HT-29 (cell line): Measurements from ENCODE around the gene KCNQ1. TPM values are rescaled to one million over a fixed set of nuclear protein-coding genes. Genes with fewer than 3 reads are reported as not detected.

Source experiments
- DNase-seq: peaks from one replicate; pipeline ENCODE4 v3.0.0-alpha.2; 2015; ENCODE audit warnings: low spot score
- total RNA-seq: library from RNA; depleted of rRNA; stranded (reverse); fragments of >200 nt; shearing (Covaris generic); gene quantifications from 2 replicates; pipeline ENCODE4 v1.2.3, GENCODE V29; 2014

The KCNQ1 gene
- total RNA-seq, 1 experiment from 2014 or later = 9.9 TPM

DNA sequence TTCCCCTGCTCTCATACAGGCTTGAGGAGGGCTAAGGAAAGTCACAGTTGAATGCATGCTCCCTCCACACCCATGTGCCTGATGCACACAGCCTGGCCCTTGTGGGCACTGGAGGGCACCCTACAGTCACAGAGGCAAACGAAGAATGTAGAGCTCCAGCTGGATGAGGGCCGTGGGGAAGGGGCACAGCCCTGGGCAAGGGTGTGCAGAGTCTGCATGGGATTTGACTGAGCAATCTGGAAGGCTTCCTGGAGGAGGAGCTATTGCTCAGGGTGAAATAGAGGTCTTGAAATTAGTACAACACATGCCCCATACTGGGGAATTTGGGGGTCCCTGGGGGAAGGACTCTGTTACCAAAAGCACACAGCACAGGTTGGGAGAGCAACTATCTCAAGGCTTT, 64.0 kb downstream of the KCNQ1 start:
- DNase-seq = no peak

- no peak for DNase-seq
These were observed 64.7 kb downstream of the KCNQ1 start for GRCh38 chr11:2509481-2510001.

DNA sequence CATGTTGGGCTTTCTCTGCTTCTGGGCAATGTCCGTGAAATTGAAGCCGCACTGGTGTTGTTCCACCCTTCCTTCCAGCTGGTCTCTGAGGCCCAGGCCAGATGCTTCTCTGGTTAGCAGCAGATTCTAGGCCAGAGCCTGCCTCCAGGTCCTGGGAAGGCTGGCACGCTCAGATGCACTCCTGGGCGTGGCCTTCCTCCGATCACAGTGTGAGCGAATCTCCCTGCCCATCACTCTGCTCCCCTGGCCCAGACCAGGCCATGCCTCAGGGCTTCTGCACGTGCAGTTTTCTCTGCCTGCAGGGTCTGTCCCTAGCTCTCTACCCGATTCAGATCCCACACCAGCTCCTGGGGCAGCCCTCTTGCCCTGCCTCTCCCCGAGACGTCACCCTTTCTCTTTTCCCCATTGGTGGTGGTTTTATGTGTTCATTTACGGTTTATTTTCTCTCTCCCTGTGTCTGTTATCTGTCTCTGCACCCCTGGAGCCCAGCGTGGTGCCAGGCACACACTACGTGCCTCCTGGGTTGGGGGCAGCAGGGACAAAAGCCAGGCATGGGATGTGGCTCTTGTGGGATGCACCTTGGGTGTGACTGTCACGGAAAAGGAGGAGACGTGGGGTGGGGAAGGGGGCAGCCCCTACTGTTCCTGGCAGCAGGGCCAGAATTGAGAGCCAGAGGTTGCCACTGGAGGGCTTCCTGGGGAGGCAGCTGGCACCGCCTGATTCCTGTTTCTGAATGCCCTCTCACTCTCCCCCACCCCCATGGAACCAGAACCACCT, 66.0 kb downstream of the KCNQ1 start:
- no peak for DNase-seq

DNA sequence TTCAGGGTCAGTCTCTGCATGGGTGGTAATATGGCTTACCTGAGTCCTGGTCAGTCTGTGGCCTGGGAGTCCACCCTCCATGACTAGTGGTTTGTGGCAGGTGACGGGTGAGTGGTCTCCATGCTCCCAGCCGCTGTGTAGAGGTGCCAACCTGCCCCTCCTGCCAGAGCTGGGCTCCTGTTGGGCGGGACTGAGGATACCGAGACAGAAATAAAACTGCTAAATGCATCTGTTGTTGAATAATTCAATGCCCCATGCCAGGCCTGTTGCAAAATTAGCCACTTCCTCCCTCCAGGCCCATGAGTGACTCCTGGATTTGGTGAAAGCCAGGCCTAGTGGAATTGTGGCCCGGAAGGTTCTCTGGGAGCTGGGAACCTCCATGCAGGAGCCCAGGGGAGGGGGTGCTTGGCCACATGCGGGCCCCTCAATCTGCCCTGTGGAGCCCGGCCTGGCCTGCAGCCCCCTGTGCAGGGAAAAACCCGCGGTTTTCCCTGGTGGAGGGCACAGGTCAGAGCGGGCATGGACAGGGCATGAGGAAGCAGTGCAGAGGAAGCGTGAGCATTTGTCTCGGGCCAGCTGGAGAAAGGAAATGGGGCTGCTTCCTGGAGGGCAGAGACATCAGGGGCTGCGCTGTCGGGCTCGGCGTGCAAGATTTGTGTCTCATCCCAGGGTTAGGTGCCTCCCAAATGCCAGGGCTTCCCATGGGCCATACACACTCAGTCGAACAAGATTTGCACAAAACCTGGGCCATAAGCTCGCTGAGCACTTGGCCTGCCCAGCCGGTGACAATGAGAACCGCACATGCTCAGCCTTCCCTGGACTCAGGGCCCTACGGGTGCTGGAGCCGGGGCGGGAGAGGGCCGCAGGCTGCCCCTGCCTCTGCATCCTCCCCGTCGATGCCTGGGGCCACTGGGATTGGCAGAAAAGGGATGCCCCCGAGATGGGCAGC, 66.9 kb downstream of the KCNQ1 start:
- no peak for DNase-seq

DNA sequence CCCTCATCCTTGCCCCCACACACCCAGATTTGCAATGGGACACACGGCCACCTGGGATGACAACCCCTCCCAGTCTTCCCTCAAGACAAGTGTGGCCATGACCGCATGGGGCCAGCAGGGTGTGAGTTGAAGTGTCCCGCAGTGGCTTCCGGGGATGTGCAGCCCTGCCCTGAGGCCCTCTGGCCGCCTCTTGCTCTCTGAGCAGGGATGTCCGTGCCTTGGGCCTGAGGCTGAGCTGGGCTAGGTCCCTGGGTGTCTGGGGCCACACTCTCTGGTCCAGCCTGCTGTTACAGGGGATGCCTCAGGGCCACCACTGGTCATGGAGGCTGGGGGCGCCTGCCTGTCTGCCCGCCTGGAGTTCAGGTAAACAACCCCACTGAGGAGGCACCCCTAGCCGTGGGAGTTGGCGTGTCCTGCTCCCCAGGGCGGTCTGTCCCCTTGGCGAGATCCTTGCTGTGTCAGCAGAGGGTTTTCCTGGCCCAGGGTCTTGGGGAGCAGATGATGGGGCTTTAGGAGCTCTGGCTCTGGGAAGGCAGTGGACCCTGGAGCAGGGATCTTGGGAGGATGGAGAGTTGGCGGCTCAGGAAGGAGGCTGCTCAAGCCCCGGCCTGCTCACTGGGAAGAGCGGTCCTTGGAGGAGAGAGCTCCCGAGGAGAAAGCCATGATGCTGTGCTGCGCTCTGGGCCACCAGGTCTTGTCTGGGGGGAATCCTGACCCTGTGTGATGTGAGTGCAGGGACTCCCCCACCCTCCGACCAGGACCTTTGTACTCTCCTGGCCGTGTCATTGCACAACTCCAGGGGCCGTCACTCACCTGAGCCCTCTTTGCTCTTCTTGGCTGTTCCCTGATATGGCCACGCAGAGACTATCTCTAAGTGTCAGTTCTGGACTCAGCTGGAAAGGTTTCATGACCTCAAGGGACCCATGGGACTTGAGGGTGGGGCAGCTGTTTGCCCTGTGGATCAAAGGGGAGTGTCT, 67.9 kb downstream of the KCNQ1 start:
- no peak for DNase-seq

DNA sequence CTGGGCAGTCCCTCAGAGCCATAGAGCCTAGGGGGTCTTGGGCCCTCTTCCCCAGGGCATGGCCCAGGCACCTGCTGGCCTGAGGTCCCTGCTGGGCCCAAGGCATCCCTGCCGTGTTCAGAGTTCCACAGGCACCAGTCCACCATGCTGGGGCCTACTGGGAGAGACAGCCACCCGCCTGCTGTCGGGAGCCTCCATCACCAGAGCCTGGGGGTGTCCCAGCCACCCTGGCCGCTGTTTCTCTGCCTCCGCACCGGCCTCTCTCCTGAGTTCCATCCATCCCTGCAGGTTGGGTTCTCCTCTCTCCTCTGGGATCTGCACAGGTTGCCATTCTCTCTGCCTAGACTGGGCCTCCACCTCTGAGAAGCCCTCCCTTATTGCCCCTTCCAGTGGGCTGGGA, 68.6 kb downstream of the KCNQ1 start:
- DNase-seq = no peak

- no peak for DNase-seq
These were observed 70.8 kb downstream of the KCNQ1 start for GRCh38 chr11:2515401-2516275.

GRCh38 chr11:2516276-2517015, 71.6 kb downstream of the KCNQ1 start:
- DNase-seq = no peak

GRCh38 chr11:2517016-2517385, 72.2 kb downstream of the KCNQ1 start:
- DNase-seq = no peak

DNA sequence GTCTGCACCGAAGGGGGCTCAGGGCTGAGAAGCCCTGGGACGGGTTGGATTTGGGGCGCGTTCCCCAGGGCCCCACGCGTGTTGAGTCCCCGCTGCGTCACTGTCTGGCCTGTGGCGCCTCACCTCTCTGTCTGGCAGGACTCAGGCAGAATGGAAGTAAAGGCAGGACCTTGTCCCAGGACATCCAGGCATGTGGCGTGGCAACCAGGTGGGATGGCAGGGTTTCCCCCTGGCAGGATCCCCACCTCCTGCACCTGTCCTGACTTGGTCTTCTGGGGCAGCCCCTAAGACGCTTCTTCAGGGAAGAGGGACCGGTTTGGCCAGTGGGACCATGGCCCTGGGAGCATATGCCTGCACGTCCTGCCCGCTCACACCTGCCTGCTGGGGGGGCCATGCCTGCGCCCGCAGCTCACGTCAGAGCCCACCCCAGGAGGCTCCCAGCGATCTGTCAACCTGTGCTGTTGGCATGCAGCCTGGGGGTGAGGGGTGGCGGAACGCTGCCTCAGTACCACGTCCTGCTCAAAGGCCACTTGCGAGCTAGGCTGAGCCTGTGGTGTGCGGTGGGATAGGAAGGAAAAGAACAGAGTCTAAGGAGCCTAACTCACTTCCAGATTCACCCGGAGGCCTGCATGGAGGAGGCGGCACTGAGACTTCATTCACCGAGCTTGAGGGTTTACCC, 72.7 kb downstream of the KCNQ1 start:
- DNase-seq = no peak

GRCh38 chr11:2518111-2518982, 73.5 kb downstream of the KCNQ1 start:
- no peak for DNase-seq

- no peak for DNase-seq
These were observed 74.2 kb downstream of the KCNQ1 start for GRCh38 chr11:2518983-2519340.

GRCh38 chr11:2519517-2519861, 74.7 kb downstream of the KCNQ1 start:
- DNase-seq = no peak

GRCh38 chr11:2519862-2520735, 75.3 kb downstream of the KCNQ1 start:
- no peak for DNase-seq

DNA sequence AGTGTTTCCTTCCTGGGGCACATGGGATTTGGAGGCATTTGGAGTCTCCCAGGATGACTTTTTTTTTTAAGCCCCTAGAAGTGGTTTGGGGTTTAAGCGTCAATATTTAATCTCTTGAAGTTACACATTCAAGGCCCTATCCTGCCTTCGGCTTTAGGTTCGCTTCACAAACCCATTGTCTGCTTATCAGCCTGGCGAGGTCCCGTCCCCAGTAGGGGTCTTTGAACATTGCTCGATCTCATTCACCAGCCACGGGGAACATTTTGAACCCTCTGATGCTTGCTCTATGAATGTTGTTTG, 75.9 kb downstream of the KCNQ1 start:
- no peak for DNase-seq

GRCh38 chr11:2521081-2521732, 76.4 kb downstream of the KCNQ1 start:
- DNase-seq = no peak
